G401 (cell line): ENCODE data around the gene MTRF1. TPM values are rescaled to one million over a fixed set of nuclear protein-coding genes. Genes with fewer than 3 reads are reported as not detected.
A peak's percentile ranks its signal among the peaks of the same experiment; 100 is the strongest.
"Not testable (repeated sequence)": the region's sequence is repeated elsewhere in the genome, so short reads cannot be mapped to it uniquely, and the experiment has no call there.

Source experiments
- DNase-seq: peaks from one replicate; pipeline ENCODE4 v3.0.0-alpha.2; 2015; ENCODE audit warnings: low spot score
- in situ Hi-C: cut with HindIII; loops from 2 replicates; pipeline ENCODE4 v1.10.0; 2016; ENCODE audit warnings: low sequenced_read_pairs, mixed read lengths
- total RNA-seq: library from RNA; depleted of rRNA; stranded (reverse); fragments of >200 nt; shearing (Covaris generic); gene quantifications from 2 replicates; pipeline ENCODE4 v1.2.3, GENCODE V29; 2014

MTRF1 gene
- total RNA-seq, 1 experiment from 2014 or later, result 14.4 TPM

DNA sequence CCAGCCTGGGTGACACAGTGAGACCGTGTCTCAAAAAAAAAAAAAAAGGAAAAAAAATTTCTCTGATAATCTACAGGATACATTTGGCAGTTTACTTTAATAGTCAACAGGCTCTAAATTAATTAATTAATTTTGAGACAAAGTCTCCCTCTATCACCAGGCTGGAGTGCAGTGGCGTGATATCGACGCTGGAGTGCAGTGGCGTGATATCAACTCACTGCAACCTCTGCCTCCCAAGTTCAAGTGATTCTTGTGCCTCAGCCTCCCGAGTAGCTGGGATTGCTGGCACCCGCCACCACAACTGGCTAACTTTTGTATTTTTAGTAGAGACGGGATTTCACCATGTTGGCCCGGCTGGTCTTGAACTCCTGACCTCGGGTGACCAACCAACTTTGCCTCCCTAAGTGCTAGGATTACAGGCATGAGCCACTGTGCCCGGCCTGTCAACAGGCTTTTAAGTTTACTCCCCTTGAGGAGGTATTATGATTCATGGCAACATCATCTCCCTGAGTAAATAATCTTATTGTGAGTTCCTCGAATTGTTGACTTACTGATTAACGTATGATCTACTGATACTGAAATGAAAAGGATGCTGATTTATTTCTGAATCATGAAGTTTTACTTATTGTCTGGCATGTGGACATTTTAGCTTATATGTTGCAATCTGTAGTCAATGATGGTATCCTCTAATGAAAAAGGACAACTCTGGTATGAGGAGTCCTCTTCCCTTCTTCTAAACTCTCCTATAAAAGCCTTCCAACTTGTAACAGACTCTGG lies 21.3 kb upstream of the MTRF1 start:
- in situ Hi-C loops, result no loop called here
- no peak for DNase-seq

DNA sequence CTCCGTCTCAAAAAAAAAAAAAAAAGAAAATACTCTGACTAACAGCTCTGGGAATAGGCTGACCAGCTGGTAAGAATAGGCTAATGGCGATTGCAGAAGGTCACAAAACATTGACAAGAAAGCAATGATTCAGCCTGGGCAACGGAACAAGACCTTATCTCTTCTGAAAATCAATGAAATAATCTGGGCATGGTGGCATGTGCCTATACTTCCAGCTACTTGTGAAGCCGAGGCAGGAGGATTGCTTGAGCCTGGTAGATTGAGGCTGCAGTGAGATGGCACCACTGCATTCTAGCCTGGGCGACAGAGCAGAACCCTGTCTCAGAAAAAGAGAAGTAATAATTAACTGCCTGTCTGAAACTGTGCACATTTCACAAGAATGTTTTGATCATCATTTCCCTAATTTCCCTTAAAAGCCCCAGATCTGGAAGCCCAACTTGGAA lies 18.8 kb upstream of the MTRF1 start:
- in situ Hi-C loops, result no loop called here
- no peak for DNase-seq

DNA sequence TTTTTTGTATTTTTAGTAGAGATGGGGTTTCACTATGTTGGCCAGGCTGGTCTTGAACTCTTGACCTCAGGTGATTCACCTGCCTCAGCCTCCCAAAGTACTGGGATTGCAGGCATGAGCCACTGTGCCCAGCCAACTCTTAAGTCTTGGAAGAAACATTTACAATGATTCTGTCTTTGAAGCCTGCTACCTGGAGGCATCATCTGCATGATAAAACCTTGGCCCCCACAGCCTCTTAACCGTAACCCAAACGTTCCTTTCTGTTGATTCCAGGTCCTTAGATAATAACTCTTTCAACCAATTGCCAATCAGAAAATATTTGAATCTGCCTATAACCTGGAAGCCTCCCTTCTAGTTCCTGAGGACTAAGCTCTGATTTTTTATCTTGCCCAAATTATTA lies 15.8 kb upstream of the MTRF1 start:
- in situ Hi-C loops, DNase-seq: not testable (repeated sequence)

DNA sequence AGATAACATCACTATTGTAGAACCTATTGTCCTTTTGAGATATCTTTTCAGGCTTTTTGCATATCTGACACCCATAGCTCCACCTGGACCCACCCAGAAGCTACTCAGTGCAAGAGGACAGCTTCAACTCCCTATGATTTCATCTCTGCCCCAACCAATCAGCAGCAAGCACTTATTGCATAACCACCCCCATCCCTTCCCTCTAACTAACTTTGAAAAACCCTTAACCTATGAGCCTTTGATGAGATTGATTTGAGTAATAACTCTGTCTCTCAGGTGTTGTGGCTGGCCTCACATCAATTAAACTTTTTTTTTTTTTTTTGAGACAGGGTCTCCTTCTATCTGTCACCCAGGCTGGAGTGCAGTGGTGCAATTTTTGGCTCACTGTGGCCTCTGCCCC lies 13.4 kb upstream of the MTRF1 start:
- DNase-seq, result no peak
- in situ Hi-C loops, result no loop called here

DNA sequence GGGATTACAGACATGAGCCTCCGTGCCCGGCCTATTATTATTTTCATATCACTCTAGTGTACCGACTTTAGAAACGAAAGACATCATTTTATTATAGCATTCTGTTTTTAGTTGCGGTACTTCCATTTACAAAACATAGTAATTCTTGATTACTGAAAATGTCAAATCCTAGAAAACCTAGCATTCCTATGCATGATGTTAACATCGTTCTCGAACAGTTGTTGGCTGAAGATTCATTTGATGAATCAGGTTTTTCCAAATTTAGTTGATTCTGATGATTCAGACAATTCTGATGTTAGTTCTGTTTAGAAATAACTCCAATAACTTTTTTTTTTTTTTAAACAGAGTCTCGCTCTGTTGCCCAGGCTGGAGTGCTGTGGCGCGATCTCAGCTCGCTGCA lies 11.5 kb upstream of the MTRF1 start:
- no peak for DNase-seq
- in situ Hi-C loops, result no loop called here

DNA sequence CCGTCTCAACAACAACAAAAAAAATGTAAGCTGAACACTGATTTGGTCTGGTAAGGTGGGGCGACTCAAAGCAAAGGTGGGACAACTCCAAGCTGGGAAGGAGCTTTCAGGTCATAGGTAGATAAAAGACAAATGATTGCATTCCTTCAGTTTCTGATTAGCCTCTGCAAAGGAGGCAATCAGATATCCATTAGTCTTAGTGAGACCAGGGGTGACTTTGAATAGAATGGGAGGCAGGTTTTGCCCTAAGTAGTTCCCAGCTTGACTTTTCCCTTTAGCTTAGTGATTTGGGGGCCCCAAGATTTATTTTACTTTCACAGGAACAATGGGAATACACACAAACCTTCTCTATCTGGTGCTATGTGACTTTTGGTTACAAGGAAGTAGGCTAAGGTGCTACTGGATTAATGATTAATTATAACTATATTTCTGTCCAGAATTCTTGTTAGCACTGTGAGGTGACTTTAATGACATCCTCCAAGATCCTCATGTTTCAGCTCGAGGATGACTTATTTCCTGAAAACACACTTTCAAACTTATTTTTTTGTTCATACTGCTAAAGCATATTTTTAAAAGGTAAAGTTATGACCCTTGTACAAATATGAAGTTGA lies 10.6 kb upstream of the MTRF1 start:
- in situ Hi-C loops, result no loop called here
- no peak for DNase-seq

DNA sequence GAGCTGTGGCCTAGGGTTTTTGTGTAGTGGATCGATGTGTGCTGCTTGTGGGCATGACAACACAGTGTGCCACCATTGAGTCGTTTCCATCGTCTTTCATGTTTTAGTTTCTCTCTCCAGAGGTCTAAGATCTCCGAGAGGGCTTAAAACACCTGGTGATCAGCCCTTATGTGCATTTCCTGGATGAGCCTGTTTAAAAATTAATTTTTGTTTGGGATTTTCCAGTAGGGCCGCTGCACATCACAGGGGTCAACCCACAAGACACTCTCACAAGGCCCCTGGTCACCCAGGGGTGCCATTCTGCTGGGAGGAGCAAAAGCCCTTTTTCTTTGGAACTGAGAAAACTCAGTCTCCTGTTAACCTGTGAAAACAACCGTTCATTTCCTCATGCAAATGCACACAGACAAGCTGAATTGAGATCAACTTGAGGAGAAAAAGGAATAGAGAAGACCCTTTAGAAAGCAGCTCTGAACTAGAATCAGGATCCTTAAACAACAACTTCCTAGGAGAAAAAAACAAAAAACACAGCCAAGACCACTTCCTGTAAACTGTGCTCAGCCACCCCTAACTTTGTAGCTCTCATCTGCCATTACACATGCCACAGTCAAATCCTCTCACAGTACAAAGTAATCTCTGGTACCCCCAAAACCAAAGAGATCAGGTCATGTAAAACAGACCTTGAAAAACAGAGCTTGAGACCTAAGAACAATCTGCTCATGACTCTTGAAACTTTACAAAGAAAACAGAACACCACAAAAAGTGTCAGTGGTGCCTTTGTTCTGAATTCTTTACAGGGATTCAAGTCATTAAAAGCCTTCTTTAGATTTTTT lies 8.3 kb upstream of the MTRF1 start:
- no peak for DNase-seq
- in situ Hi-C loops, result no loop called here

DNA sequence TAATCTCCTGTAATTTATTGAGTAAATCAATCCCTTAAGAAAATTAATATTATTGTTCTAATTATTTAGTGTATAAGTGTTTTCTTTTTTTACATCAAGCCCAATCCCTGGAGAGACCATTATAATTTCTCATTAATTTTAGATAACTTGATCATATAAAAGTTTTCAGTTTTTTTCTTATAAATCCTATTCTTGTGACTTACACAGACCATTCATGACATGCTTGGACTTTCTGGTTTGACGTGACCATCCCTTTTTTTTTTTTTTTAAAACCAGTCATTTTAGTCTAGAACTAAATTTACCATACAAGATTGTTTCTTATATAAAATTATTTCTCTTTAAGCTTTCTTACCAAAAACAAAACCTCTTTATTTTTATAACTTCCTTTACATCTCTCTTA lies 5.4 kb upstream of the MTRF1 start:
- in situ Hi-C loops, result no loop called here
- peak; percentile 2 for DNase-seq

DNA sequence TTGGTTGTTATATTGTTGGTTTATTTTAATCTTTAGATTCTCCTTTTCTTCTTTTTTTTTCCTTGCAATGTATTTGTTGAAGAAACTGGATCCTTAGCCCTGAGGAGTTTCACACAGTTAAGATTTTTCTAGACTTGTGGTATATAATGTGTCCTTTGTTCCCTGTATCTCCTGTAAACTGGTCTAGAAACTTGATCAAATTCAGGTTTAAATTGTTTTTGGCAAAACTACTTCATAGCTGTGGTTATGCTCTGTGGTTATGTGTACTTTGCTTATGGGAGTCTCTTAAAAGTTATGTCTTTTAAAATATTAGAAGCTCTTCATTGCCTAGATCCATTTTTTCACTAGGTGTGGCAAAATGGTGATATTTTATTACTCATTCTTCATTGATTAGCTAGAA lies 3.7 kb upstream of the MTRF1 start:
- in situ Hi-C loops, result no loop called here
- DNase-seq, result no peak

DNA sequence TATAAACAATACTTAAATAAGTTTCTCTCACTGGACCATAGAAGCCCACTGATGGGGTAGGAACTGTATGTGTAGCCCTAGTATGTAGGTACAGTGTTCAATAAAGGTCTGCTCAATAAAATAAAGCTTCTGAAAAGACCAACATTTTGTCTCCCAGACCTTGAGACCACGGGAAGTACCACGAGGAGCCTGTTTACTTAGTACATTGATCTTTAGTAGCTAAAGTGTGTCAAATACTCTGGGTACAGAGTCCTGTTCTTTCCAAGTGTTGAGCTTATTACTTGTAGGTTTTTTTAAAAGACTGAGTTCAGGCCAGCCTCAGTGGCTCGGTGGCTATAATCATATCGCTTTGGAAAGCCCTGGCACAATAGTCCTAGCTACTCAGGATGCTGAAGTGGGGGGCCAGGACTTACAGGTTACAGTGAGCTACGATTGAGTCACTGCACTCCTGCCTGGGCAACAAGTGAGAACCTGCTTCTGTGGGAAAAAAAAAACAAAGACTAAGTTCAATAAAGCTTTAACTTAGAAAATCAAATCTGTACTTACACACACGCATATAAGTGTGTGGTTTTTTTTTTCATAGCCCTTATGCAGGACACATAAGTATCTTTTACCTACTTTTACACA lies 3.4 kb downstream of the MTRF1 start:
- in situ Hi-C loops, result no loop called here

DNA sequence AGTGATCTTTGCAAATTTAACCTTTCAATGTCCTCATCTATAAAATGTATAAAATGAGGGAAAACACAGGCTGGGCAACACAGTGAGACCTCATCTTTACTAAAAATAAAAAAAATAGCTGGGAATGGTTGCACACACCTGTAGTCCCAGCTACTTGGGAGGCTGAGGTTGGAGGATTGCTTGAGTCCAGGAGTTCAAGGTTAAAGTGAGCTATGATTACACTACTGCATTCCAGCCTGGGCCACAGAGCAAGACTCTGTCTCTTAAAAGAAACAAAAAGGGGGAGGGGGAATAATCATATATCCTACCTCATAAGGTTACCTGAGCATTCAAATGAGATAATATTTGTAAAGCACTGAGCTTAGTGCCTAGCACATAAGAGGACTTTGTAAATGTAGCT lies 5.8 kb downstream of the MTRF1 start:
- in situ Hi-C loops, result no loop called here
- no peak for DNase-seq

More for the DNA sequence above, 3.4 kb downstream of the MTRF1 start:
- DNase-seq, result no peak

DNA sequence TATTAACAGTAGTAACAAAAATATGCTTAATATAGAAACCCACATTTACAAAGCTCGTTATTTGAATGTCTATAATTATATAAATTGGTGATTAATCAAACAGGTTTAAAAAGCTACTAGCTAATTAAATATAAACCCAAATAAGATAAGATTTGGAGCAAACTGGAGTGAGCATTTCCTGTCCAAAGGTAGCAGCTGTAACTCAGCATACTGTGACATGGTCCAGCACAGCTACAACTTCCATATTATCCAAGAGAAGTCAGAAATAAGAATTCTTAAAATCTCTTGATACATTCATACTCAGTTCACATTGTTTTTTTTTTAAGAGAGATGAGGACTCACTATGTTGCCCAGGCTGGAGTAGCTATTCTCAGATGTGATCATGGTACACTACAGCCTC lies 8.5 kb downstream of the MTRF1 start:
- in situ Hi-C loops, result no loop called here
- DNase-seq, result no peak

DNA sequence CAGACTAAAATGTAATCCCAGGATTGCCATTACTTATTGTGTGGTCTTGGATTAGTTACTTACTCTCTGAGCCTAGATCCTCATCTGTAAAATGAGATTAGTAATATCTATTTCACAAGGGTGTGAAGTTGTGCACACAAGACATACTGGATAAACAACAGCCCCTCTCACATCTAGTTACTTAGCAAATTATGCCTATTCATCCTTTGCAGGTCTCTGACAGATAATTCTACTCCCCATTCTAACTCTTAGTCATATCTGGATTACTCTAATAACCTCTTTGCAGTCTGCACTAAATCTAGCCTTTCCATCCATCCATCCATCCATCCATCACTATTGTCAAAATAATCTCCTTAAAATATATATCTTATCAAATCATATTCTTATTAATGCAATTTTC lies 12.4 kb downstream of the MTRF1 start:
- DNase-seq, result no peak
- in situ Hi-C loops, result no loop called here

DNA sequence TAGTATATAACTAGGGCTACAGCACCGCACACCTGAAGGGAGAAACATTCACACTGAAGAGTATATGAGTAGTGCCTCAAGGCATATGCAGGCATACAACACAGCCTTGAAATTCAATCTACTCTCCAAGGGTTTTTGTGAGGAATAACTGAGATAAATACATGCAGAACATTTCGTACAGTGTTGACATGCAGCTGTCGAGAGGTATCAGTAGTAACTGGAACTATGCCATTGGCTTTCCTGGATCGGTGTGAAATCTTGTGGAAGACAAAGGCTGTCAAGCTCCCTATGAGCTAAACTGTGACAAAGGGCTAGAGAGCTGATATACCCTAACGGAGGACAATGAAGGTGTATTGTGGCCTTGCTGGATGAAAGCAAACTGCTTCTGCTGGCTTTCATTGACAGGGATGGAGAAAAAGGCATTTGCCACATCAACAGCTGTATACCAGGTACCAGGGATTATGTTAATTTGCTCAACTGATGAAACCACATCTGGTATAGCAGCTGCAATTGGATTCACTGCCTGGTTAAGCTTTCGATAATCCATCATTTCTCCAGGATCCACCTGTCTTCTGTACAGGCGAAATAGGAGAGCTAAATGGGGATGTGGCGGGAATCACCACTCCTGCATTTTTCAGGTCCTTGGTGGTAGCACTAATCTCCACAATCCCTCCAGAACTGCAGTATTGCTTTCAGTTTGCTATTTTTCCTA lies 16.3 kb downstream of the MTRF1 start:
- no peak for DNase-seq
- in situ Hi-C loops, result no loop called here

DNA sequence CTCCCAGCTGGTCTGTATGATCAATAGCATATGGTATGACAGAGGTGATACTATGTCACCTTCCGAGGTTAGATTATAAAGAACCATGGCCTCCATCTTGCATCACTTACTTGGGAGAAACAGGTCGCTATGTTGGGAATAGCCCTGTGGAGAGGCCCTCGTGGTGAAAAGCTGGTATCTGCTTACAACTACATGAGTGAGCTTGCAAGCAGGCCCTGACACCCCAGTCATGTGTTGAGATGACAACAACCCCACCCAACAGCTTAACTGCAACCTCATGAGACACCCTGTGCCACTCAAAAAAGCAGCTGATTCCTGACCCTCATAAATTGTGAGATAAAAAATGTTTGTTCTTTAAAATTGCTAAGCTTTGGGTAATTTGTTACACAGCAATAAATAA lies 18.8 kb downstream of the MTRF1 start:
- in situ Hi-C loops, result no loop called here

DNA sequence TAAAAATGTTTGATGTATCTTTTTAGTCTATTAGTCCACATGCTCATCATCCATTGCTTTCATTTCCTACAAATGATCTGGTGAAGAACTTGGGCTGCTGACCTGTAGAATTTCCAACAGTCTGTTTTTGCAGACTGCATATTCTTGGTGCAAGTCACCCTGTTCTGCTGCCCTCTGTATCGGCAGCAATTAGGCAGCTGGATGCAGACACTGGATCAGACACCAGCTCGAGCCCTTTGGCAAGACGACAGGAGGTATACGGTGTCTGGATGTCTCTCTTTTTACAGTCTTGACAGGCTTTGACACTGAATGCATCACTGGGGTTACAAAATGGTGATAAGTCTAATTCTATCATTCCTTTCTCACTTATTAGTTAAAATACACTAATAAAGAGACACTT lies 21.8 kb downstream of the MTRF1 start:
- DNase-seq, result no peak
- in situ Hi-C loops, result no loop called here

More for the DNA sequence above, 18.8 kb downstream of the MTRF1 start:
- no peak for DNase-seq

DNA sequence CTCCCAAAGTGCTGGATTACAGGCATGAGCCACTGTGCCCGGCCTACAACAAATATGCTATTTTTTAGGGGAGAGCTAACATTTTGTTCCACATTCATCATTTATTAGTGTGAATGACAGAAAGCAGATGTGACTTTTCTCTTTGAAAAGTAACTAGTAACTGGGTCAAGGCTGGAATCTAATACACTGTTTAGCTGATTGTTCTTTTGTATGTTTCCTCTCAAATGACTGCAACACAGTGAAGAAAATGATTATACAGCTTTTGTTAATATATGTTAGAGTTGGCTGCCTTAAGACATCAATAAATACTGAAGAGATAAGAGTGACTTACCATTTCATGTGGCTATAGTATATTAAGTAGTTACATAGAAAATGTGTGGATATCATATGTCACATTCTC lies 27.0 kb downstream of the MTRF1 start:
- no peak for DNase-seq
- in situ Hi-C loops, result no loop called here

DNA sequence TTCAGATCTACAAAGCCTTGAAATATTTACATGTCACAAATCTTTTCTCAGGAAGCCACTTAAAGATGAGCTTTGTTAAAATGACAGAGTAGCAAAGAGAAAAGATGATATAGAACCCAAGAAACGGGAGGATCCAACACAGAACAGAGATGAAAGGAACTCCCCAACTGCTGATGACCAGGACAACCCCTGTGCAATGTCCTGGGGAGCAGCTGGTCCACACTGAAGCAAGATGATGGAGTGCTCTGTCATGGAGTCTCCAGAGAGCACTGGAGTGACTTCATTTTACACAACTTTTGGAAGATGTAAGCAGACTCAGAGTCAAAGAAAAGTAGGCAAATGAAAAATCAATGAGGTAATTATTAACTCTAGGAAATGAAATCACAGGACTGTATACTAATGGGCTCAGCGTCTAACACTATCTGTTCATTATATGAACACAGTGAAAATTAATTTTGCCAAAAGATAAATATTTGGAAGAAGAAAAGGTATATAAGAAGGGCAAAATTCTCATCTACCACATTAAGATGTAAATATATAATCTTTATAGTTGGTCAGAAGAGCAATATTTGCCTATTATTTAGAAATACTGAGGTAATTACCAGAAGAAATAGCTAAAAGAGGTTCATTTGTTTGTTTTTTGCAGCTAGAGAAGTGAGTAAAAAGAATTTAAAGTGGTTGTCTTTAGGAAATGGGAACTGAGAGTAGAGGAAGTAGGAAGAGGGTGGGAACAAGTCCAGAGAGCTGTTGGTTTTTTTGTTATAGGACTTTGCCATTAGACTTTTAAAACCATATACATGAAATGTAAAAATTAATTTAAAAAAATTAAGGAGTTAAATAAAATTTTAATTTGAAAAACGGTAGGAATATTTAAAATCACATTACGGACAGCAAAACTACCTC lies 30.5 kb downstream of the MTRF1 start:
- no peak for DNase-seq
- in situ Hi-C loops, result no loop called here
